ENCODE results near the gene LDLRAD4. TPM values are rescaled to one million over a fixed set of nuclear protein-coding genes. Genes with fewer than 3 reads are reported as not detected.

Gene LDLRAD4
- total and polyA plus RNA-seq, 9 of the 15 experiments (the other 6 are each of a cell fraction or from before 2014, with no cell fraction given), result 0.01 TPM; not detected in 8

- under 1% methylated on average over 7 of the region's 7 CpGs for WGBS (ENCODE audit: insufficient coverage, low coverage, missing lambda C conversion rate)
- Histone ChIP-seq H3K27ac (ENCODE audit: extremely low read depth, low read depth, low read length) (no peak overlapping the region), H3K9ac (ENCODE audit: insufficient read depth in 1 of 2, low read depth in 2 of 2, low read length in 2 of 2) (no peak overlapping the region; a peak in 1 of 4 replicates), H3K9me1 (ENCODE audit: control insufficient read depth, insufficient read depth, low read length) (no peaks in the 10 kb centered on the region), H3K4me3 (no peak overlapping the region), H3K9me3 (replicated peaks; ENCODE audit: control insufficient read depth, insufficient read depth, low read depth, low read length) (0 out of 2 replicates have a peak, but pooled peaks cover 4% of the 10 kb centered on the region), H3K79me2 (ENCODE audit: control insufficient read depth, insufficient read depth, low read length) (no peaks in the 10 kb centered on the region), H3K27me3 (ENCODE audit: control insufficient read depth in 2 of 2, insufficient read depth in 2 of 2, low read length in 2 of 2) (peaks cover 4 to 33% of the 10 kb centered on the region in 2 experiments; a peak in 4 of 5 replicates), H3K4me1 (replicated peaks in 1 of 2; ENCODE audit: control insufficient read depth in 2 of 2, insufficient read depth in 2 of 2, low read length in 2 of 2) (no peaks in the 10 kb centered on the region), H2AFZ (ENCODE audit: low read depth, low read length) (no peak overlapping the region), H4K20me1 (replicated peaks; ENCODE audit: control insufficient read depth, insufficient read depth, low read length) (no peaks in the 10 kb centered on the region; the same call in 1 of the 2 replicates), H3K36me3 (ENCODE audit: control insufficient read depth, insufficient read depth, low read length) (no peaks in the 10 kb centered on the region), H3K4me2 (ENCODE audit: insufficient read depth, low read length) (no peak overlapping the region)
- no peak for DNase-seq (ENCODE audit: extremely low read depth in 1 of 4, low spot score in 3 of 4)
- no TSS peak for BruUV-seq (replicated peaks)
- ChIA-PET POLR2A (no interaction called here), CTCF (ENCODE audit: low intra/inter-chr PET ratio) (no interaction called here)
- no peak for FAIRE-seq
- intact Hi-C loops (cut with micrococcal nuclease), result loop anchor here (1.0 kb wide), 1 partner anchor 72 kb away; no protein-coding TSS in a partner anchor
- in situ Hi-C loops (cut with MboI), result no loop called here
- no peak for ATAC-seq
- TF ChIP-seq TBL1XR1 (IDR thresholded peaks at IDR 0.05; ENCODE audit: low read length in 2 of 2) (no peak), REST (IDR thresholded peaks at IDR 0.05; ENCODE audit: borderline replicate concordance) (no peak), REST (CRISPR knock-in tag; IDR thresholded peaks at IDR 0.05; ENCODE audit: low read depth) (no peak), YBX1 (IDR thresholded peaks at IDR 0.05) (no peak), RBFOX2 (IDR thresholded peaks at IDR 0.05; ENCODE audit: low read depth, low read length) (no peak), POLR3A (IDR thresholded peaks at IDR 0.05; ENCODE audit: borderline replicate concordance, extremely low read depth, insufficient read depth, insufficient read length) (no peak), ID3 (CRISPR knock-in tag; IDR thresholded peaks at IDR 0.05) (no peak), ID3 (tag; IDR thresholded peaks at IDR 0.05) (no peak), PHB2 (IDR thresholded peaks at IDR 0.05; ENCODE audit: low read depth) (no peak), ZNF740 (CRISPR knock-in tag; IDR thresholded peaks at IDR 0.05) (no peak), ZNF740 (tag; IDR thresholded peaks at IDR 0.05) (no peak), ZBTB8A (IDR thresholded peaks at IDR 0.05; ENCODE audit: partially characterized antibody) (no peak), RFX1 (IDR thresholded peaks at IDR 0.05) (no peak), ZNF23 (CRISPR knock-in tag; IDR thresholded peaks at IDR 0.05) (no peak), SIN3B (IDR thresholded peaks at IDR 0.05; ENCODE audit: low read depth) (no peak)
These were observed 412.2 kb downstream of the LDLRAD4 start for GRCh38 chr18:13630716-13631268.

All from K562 (cell line).